ENCODE results near the gene GPC4.

The GPC4 gene

DNA sequence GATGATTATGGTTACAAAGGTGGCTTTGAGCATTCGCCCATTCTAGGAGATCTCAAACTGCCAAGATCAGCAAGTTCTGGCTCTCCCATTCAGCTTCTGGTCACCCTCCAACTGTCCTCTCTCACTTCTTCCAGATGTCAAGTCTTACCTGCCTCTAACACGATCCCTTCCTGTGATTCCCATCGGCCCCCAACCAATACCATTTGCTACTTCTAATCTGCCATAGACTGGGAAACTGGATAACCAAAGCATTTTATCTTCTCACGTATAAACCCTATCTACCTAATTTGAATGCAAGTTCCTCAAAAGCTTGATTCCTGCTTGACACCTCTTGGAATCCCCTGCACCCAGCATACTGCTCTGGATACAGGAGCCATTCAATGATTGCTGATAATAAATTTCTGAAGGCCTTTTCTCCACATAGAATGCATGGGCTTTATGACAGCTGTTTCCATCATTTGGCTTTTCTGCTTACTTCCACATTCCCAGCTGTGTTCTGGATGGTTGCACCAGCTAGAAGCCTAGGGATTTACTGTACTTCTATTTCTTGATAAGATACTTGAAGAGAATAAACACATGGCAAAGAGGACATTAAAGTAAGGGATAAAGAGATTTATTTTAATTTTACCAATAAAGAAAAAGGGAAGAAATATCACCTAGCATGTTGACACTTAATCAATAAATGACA lies 9.6 kb downstream of the GPC4 start:
- H3K9me3 Mint-ChIP-seq: peaks cover 5% of the 10 kb centered on the region
- peaks cover 2% of the 10 kb centered on the region for H3K27me3 Mint-ChIP-seq (ENCODE audit: low read depth, poor library complexity)
- H3K36me3 Mint-ChIP-seq (ENCODE audit: low read depth): peaks cover 29% of the 10 kb centered on the region
- no peak overlapping the region for H3K27ac Mint-ChIP-seq
- TF ChIP-seq, protein P1, sequence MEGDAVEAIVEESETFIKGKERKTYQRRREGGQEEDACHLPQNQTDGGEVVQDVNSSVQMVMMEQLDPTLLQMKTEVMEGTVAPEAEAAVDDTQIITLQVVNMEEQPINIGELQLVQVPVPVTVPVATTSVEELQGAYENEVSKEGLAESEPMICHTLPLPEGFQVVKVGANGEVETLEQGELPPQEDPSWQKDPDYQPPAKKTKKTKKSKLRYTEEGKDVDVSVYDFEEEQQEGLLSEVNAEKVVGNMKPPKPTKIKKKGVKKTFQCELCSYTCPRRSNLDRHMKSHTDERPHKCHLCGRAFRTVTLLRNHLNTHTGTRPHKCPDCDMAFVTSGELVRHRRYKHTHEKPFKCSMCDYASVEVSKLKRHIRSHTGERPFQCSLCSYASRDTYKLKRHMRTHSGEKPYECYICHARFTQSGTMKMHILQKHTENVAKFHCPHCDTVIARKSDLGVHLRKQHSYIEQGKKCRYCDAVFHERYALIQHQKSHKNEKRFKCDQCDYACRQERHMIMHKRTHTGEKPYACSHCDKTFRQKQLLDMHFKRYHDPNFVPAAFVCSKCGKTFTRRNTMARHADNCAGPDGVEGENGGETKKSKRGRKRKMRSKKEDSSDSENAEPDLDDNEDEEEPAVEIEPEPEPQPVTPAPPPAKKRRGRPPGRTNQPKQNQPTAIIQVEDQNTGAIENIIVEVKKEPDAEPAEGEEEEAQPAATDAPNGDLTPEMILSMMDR (IDR thresholded peaks at IDR 0.05): no peak
- H3K4me1 Mint-ChIP-seq: peaks cover 32% of the 10 kb centered on the region
- H3K4me3 Mint-ChIP-seq: no peak overlapping the region
- no peak for DNase-seq

- Mint-ChIP-seq H3K9me3 (peaks cover 5% of the 10 kb centered on the region), H3K4me1 (peaks cover 28% of the 10 kb centered on the region), H3K36me3 (ENCODE audit: low read depth) (peaks cover 21% of the 10 kb centered on the region), H3K27me3 (ENCODE audit: low read depth, poor library complexity) (peaks cover 2% of the 10 kb centered on the region), H3K27ac (no peak overlapping the region), H3K4me3 (no peak overlapping the region)
- TF ChIP-seq, protein P1 (IDR thresholded peaks at IDR 0.05): no peak
- DNase-seq: no peak
Observed at GRCh38 chrX:133403984-133404383, 11.3 kb downstream of the GPC4 start.

GRCh38 chrX:133402830-133403625 lies 12.3 kb downstream of the GPC4 start:
- H3K4me1 Mint-ChIP-seq: peaks cover 26% of the 10 kb centered on the region
- H3K27me3 Mint-ChIP-seq (ENCODE audit: low read depth, poor library complexity): peaks cover 2% of the 10 kb centered on the region
- H3K27ac Mint-ChIP-seq: peak overlapping the region; percentile 43
- no peak overlapping the region for H3K4me3 Mint-ChIP-seq
- peaks cover 21% of the 10 kb centered on the region for H3K36me3 Mint-ChIP-seq (ENCODE audit: low read depth)
- DNase-seq: no peak
- TF ChIP-seq, protein P1 (IDR thresholded peaks at IDR 0.05): no peak
- H3K9me3 Mint-ChIP-seq: peaks cover 5% of the 10 kb centered on the region

GRCh38 chrX:133402042-133402453 lies 13.2 kb downstream of the GPC4 start:
- TF ChIP-seq, protein P1 (IDR thresholded peaks at IDR 0.05): no peak
- Mint-ChIP-seq H3K27ac (peak overlapping the region; percentile 75), H3K4me3 (no peak overlapping the region), H3K9me3 (peaks cover 5% of the 10 kb centered on the region), H3K36me3 (ENCODE audit: low read depth) (peaks cover 13% of the 10 kb centered on the region), H3K4me1 (peaks cover 17% of the 10 kb centered on the region), H3K27me3 (ENCODE audit: low read depth, poor library complexity) (peaks cover 2% of the 10 kb centered on the region)
- DNase-seq: no peak

- Mint-ChIP-seq H3K27ac (no peak overlapping the region), H3K27me3 (ENCODE audit: low read depth, poor library complexity) (peaks cover 2% of the 10 kb centered on the region), H3K4me3 (no peak overlapping the region), H3K36me3 (ENCODE audit: low read depth) (peaks cover 11% of the 10 kb centered on the region), H3K4me1 (peaks cover 17% of the 10 kb centered on the region), H3K9me3 (peaks cover 5% of the 10 kb centered on the region)
- DNase-seq: no peak
- TF ChIP-seq, protein P1 (IDR thresholded peaks at IDR 0.05): no peak
Observed at GRCh38 chrX:133401536-133401935, 13.8 kb downstream of the GPC4 start.
